Activated CD8-positive, alpha-beta memory T cell treated with anti-CD3 and anti-CD28 coated beads, Interleukin-2, amount 50 U/mL, for 4 hours (primary cell): ENCODE measurements around the gene AGA.

Source experiments
- DNase-seq: peaks from one replicate; pipeline ENCODE4 v3.0.0-alpha.2; 2020

Gene AGA

DNA sequence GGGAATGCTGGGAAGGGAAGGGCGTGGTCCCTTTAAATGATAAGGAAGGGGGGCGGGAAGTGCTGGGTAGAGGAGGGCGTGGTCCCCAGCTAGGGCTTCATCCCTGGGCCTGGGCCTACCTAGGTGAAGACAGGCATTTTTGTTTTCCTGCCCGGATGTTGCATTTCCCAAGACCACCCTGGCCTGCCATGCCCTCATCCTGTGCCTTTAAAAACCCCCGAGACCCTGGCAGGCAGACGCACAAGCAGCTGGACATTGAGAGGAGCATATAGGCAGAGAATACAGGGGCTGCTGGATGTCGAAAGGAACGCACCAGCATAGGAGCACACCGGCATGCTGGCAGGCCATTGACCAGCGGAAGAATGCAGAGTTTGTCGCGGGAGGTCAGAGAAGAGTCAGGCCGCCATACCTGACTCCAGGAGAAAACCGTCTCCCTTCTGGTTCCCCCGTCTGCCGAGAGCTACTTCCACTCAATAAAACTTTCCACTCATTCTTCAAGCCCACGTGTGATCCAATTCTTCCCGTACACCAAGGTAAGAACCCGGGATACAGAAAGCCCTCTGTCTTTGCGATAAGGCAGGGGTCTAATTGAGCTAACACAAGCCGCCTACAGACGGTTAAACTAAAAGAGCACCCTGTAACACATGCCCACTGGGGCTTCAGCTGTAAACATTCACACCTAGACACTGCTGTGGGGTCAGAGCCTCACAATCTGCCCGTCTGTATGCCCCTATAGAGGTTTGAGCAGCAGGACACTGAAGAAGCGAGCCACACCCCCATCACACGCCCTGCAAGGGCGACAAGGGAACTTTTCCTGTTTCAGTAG is 2.9 kb upstream of the AGA start:
- no peak for DNase-seq

DNA sequence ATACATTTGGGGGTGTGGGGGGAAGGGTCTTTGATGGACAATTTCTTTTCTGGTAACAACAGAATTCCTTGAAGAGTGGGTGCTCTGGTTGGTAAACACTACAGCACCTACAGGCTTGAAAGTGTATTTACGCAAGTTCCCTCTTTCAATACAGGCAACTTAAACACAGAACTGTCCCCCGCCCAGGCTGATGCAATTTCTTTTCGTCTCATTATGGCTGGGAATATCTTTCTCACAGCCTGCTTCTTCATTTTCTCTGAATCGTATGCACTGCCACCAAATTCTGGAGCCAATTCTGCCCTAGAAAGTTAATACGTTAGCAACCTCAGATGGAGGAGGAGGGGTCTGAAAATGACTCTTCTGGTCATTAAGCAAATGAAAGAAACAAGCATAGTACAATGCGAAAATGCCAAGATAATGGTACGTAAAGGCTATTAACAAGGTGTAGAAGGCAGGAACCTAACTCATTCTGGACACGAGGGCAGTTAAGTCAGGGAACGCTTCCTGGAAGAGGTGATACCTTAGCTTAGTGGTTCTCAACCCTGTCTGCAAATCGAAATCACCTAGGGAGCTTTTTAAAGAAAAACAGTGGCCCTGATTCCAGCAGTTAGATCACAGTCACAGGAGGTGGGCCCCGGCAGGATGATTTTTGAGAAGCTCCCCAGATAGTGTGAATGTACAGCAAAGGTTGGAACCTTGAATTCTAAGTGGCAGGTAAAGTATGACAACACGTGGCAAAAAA is 1.0 kb downstream of the AGA start:
- no peak for DNase-seq

DNA sequence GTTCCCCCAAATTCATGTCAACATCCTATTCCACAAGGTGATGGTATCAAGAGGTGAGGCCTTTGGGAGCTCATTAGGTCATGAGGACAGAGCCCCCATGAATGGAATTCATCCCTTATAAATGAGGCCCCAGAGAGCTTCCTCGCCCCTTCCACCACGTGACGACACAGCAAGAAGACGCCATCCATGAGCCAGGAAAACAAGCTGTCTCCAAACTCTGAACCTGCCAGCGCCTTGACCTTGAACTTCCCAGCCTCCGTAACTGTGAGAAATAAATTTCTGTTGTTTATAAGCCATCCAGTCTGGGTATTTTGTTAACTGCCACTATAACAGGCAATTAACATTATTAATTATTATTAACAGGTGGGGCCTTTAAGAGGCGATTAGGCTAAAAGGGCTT is 5.8 kb downstream of the AGA start:
- no peak for DNase-seq

DNA sequence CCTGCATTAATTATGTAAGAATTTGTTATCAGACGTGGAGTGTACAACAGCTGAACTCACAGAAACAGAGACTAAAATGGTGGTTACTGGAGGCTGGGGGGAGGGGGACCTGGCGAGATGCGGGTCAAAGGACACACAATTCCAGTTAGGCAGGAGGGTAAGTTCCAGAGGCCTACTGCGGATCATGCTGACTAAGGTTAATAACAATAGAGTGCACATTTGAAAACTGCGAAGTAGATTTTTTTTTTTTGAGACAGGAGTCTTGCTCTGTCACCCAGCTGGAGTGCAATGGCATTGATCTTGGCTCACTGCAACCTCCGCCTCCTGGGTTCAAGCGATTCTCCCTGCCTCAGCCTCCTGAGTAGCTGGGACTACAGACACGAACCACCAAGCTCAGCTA is 7.6 kb downstream of the AGA start:
- DNase-seq = no peak

DNA sequence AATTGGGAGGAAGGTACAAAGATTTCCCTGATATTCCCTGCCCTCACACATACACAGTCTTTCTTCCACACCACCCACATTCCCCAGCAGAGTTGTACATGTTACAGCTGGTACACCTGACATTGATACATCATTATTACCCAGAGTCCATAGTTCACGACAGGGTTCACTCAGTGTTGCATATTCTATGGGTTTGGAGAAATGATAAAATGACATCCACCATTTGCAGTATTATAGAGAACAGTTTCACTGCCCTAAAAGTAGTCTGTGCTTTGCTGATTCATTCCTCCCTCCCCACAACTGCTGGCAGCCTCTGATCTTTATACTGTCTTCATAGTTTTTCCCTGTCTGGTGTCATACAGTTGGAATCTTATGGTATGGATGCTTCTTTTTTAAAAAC is 15.0 kb downstream of the AGA start:
- DNase-seq = no peak

DNA sequence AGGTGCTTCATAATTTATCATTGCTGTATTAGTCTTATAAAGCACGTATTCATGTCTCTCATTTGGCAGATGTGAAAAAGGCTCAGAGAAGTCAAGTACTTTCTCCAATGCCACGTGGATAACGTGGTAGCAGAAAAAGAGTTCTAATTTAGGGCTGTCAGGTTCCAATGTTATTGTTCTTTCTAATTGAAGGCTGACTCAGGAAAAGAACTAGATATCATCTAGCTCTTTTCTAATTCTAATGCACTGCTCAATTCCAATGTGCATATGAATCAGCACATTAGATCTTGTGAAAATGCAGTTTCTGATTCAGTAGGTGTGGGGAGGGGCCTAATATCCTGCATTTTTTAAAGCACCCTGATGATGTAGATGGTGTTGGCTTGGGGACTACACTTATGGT is 22.8 kb downstream of the AGA start:
- no peak for DNase-seq

DNA sequence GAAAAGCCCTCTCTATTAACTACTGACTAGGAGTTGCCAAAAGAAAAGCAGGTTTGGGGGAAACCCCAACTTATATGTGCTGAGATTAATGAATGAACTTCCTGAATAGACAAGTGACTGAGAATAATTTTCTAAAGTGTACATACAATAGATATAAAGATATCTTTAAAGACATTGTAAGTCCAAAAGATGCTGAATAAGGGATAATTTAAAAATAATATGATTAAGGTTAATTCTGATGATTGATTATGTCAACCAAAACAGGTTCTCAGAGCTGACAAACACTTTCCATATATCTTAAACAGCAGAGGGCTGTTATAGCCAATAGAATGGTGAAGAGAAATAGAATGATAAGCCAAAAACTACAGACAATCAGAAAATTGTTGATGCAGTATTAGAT is 28.6 kb downstream of the AGA start:
- DNase-seq = no peak

DNA sequence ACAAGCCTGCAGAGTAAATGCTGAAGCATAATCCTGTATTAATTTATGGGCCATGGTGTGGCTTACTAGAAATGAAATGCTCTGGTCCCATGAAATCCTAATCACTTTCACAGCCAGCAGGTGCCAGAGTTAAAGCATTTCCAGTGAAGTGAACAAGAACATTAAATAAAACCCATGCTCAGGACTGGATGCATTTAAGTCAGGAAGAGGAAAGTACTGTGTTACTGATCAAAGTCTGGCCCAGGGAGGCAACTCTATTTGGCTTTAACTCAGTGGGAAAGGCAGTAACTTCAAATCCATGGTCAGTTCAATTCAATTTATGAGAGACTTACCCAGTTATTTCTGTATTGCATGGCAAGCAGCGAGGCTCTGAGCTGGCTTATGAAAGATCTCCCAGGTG is 29.2 kb downstream of the AGA start:
- DNase-seq = no peak

DNA sequence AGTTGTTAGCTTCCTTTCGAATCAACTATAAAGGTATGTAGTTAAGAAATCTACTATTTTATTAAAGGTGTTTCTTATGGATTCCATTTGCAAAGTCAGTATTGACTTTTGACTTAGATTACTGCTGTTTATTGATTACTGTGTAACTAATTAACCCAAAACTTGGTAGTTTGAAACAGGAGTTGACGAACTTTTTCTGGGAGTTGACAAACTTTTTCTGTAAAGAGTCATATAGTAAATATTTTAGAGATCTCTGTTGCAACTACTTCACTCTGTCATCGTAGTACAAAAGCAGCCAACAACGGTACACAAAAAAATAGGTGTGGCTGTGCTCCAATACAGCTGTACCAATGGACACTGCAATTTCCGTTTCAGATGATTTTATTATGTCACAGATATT is 30.2 kb downstream of the AGA start:
- no peak for DNase-seq

DNA sequence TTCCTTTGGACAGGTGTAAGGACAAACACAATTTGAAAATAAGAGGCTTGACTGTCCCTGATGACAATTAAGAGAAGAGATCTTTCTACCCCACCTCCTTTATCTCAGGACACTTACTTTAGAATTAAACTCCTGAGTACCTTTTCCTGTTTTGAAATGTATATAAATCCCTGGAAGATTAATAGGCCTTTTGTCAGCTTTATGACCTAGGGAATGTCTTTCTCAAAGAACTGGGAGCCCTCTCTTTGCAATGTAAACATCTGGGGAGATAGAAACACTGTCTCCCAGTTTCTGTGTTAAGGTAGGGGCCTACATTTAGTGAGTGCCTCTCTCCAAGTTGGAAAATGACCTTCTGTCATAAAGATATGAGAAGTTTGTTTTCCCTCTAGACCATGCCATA is 31.7 kb downstream of the AGA start:
- DNase-seq = no peak

DNA sequence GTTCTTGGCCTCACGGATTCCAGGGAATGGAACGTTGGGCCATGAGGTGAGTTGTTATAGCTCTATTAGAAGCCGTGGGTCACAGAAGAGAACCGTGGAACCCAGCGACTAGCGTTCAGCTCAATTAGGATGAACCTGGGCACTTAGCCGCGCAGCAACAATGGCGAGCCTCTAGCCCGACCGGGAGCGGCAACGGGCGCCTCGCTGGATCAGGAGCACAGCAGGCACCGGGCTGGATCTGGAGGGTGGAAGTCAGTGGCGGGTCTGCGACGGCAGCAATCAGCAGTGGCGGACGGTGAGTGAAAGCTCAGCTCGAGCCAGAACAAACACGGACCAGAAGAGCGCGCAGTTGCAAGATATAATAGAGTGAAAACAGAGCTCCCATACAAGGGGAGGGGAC is 34.2 kb downstream of the AGA start:
- no peak for DNase-seq

DNA sequence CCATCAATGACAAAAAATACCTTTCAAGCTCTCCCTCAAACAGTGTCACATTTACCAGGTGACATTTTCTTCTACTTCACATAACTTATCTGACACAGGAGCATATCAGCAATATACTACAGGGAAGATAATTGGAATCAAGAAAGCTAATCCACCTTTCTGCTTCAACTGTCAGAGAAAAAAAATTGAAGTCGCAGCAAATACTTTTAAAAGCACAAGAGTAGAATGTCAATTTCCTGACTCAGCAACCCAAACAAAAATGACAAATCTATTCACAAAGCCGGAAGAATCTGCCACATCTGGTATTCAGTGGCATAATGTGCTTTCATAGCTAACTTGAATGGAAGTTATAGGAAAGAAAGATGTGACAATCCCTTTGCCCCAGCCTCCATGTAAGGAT is 36.7 kb downstream of the AGA start:
- DNase-seq = no peak

DNA sequence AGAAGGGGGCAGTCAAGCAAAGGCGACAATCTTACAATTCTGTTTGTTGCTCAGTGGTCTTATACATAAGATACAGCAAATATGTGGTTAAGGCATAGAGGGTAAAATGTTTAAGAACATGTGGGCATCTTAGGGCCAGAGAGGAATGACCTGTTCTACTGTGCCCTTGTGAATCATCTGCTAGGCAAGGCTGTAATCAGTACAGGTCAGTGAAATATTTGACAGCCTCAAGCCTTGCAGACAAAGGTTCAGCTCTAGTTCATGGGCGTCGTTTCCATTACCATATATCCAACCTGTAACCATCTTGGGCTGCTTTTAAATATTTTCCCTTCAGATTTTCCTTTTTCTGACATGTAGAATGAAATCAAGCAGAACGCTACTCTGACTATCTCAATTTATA is 37.3 kb downstream of the AGA start:
- no peak for DNase-seq

DNA sequence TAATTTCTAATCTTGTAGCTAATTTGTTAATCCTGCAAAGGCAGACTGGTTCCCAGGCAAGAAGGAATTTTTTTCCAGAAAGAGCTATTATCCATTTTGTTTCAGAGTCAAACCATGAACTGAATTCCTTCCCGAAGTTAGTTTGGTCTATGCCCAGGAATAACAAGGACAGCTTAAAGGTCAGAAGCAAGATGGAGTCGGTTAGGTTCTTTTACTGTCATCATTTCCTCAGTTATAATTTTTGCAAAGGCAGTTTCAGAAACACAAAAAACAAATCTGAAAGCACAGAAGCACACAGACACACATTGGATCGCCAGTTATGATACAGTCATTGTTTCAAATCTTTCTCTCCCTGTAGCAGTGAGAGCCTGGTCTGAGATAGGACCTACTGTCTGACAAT is 37.9 kb downstream of the AGA start:
- DNase-seq = no peak

DNA sequence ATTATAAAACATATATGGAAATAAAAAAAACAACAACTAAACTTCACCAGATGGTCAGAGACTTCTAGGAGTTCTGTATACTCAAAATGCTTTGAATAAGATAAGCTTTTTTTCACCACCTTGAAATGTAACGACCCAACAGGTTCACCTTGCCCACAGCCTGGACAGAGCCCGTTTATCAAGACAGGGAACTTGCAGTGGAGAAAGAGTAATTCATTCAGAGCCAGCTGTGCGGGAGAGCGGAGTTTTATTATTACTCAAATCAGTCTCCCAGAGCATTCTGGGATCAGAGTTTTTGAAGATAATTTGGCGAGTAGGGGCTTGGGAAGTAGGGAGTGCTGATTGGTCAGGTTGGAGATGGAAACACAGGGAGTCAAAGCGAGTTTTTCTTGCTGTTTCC is 38.5 kb downstream of the AGA start:
- no peak for DNase-seq

DNA sequence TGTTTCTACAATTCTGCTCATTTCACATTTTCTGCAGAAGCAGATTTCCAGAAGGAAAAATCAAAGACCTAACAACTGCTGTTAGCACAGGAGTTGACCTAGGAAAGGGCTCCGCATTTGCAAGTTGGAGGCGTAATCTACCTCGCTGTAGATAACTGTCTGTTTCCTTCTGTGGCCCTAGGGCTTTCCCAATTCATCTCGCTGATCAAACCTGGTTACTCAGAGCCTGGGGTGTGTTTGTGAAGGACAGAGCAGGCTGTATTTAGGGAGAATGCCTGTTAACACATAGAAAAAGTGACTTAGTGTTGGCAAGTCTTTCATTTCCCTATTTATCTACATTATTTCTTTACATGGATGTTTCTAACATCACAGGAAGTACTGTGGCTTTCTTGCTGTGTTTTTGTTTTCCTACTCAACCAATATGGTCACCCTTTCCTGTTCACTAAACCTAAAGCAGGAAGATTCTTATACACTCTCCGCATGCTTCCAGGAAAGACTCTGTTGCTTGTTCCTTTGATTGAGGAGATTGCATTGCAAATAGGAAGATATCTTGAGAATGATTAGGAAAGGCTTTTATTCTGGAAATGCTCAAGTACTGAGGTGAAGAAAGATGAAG is 40.5 kb downstream of the AGA start:
- DNase-seq = no peak

DNA sequence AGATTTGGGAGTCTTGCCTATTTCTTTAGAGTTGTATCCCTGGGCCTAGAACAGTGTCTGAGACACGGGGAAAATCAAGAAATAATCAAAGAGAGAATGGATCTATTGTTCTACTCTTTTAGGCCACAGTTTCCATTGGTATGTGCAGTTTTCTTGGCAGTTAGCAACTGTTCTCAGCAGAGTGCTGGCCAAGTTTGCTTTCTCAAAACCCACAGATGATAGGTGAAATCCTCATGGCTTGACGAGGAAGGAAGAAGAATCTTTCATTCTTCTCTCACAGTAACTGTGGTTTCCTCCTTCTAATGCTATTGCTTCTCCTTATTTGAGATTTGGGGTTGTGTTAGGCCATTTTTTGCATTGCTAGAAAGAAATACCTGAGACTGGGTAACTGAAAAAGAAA is 42.2 kb downstream of the AGA start:
- no peak for DNase-seq

DNA sequence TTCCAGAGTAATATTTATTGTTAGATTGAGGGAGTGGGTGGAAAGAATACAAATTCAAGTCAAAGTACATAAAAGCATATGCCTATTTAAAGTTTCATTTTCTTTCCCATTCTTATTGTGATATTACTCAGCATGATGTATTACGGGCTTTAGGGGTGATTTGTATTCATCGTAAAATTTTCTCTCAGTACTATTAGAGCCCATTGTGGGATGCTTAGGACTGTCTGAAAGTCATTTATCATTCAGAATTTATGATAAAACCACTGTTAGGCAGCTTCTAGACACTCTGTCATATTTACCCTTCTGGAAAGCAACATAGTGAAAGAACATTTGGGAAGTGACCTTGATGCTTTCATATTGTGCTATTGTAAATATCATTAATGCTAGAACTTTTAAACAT is 45.9 kb downstream of the AGA start:
- DNase-seq = no peak

DNA sequence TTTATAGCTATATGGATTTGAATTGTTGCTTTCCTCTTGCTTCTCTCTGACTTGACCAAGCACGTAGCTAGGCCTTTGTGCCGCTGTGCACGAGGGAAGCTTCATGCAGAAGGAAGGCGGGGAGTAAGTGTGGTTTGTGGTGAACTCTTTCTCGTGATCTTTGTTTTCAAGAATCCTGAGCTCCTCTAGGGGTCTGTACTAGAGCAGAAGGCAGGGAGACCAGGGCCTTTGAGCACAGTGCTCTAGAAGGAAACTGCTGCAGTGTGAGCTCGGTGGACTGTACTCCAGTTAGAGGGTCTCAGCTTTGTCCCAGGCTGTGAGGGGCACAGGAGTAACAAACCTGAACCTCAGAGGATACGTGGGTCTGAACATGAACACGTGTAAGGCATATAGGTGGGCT is 49.0 kb downstream of the AGA start:
- peak; percentile 18 for DNase-seq

DNA sequence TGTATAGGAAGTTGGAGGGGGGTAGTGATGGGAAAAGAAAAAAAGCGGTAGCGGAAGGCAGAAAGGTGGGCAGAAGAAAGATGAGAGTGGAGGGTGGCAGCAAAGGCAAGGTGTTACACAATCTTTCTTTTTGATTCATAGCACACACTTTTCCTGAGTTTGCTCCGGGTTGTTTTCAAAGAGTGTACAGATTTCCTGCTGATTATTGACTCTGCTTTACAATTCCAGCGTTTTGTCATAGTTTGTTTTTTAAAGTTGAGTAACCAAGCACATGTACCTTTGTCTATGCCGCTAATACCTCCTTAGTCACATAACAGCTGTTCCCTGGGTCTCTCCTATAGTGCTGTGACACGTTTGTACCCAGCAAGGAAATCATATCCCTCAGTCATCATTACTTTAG is 50.3 kb downstream of the AGA start:
- DNase-seq = no peak

DNA sequence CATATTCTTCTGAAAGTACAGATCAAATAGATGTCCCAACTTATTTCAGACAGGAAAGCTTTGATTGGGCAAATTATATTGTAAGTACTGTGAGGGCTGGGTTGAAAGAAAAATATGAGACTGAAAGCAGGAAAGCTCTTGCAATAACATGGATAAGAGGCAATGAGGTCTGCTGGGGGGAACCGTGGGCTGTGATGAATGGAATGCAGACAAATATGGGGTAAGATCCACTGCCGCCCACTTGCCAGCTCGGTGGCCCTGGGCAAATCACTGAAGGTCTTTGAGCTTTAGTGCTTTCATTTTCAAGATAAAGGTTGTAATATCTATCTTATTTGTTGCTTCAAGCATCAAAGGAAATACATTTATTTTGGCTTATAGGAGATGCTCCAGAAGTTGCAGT is 51.0 kb downstream of the AGA start:
- no peak for DNase-seq

DNA sequence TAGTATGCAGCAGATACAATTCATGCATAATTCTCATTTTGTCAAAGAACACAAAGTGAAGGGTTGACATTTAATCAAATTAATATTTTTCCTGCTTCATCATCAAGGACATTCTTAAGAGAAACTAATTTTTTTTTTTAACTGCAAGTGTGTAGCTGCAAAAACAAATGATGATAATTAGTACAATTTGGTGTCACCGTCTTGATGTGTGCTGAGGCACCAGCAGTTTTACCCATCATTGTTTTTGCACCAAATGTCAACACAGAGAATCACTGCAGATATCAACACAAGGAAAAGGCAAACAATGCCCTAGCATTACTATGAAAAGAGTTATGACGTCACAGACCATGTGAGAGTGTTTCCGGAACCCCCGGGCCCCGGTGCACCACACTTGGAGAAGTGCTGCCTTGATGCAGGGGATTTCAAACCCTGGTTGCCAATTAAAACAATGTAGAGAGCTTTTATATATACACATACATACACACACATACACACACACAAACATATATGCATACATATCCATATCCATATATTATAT is 55.9 kb downstream of the AGA start:
- no peak for DNase-seq

DNA sequence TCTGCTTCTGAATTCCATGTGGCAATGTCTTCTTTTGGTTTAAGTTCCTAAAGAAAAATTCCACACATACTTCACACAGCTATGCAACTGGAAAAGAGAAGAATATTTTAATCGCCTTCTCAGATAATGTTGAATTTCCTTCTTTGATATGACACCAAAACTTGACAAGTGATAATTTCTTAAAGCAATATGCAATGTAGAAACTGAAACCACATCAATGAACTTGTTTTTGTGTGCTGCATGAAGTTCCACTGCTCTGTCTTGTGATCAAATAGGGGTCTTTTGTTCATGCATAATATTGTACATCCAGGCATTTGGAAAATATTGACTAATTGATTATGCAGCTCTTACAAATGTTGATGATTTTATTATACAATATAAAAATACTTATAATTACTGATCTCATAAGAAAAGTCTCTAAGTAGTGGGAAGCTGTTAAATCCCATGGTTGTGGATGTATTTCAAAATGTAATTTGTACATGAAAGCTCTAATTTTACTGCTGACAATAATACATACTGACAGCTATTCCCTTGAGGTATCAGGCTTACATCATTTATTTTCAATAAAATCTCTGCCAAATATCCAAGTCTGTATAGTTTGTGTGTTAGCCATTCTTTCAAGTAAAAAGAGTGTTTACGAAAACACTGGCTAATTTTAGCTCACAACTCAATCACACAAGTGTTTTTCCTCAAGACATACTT is 56.5 kb downstream of the AGA start:
- no peak for DNase-seq
